HL-60 (cell line): ENCODE results near the gene SRCIN1.

Source experiments
- DNase-seq, 2 experiments: peaks; one replicate each; pipeline ENCODE4 v3.0.0-alpha.2; 2010 to 2020; ENCODE audit warnings: low read depth in 1 of 2, low spot score in 1 of 2
- H3K27ac ChIP-seq: fragments of 250-450 bp; sonication (Bioruptor Pico); replicated peaks from 2 replicates; pipeline ENCODE4 v1.5.1; 2020; ENCODE audit warnings: mild to moderate bottlenecking, moderate library complexity
- H3K27me3 ChIP-seq: fragments of 250-450 bp; sonication (Bioruptor Pico); 2 replicates; pipeline ENCODE4 v1.5.1; 2021; ENCODE audit warnings: mild to moderate bottlenecking, moderate library complexity; ENCODE audit not compliant: insufficient read depth, poor library complexity, severe bottlenecking
- H3K4me3 ChIP-seq: replicated peaks from 2 replicates; pipeline ENCODE4 v1.5.1; 2011; ENCODE audit warnings: mild to moderate bottlenecking, control low read depth, low read length; ENCODE audit not compliant: insufficient read depth
- CTCF ChIP-seq: IDR thresholded peaks from one replicate; pipeline ENCODE4 v1.5.1; 2011; ENCODE audit warnings: low read length, control low read depth, inconsistent platforms; ENCODE audit not compliant: insufficient read depth
- GABPA ChIP-seq: IDR thresholded peaks from 2 replicates; pipeline ENCODE4 v1.6.1; 2012; ENCODE audit warnings: low read depth
- POLR2AphosphoS5 ChIP-seq: IDR thresholded peaks from 2 replicates; pipeline ENCODE4 v1.6.1; 2012; ENCODE audit warnings: low read depth
- SPI1 ChIP-seq: IDR thresholded peaks from 2 replicates; pipeline ENCODE4 v1.6.1; 2012; ENCODE audit warnings: low read depth, mild to moderate bottlenecking, borderline replicate concordance
- TF ChIP-seq, protein P1 (sequence below): IDR thresholded peaks from 2 replicates; pipeline ENCODE4 v1.6.1; 2012; ENCODE audit warnings: low read depth; ENCODE audit not compliant: insufficient replicate concordance

Gene SRCIN1

GRCh38 chr17:38602956-38603785 is 2.6 kb downstream of the SRCIN1 start:
- TF ChIP-seq SPI1 (no peak), GABPA (no peak), CTCF (no peak), POLR2AphosphoS5 (no peak)
- TF ChIP-seq, protein P1, sequence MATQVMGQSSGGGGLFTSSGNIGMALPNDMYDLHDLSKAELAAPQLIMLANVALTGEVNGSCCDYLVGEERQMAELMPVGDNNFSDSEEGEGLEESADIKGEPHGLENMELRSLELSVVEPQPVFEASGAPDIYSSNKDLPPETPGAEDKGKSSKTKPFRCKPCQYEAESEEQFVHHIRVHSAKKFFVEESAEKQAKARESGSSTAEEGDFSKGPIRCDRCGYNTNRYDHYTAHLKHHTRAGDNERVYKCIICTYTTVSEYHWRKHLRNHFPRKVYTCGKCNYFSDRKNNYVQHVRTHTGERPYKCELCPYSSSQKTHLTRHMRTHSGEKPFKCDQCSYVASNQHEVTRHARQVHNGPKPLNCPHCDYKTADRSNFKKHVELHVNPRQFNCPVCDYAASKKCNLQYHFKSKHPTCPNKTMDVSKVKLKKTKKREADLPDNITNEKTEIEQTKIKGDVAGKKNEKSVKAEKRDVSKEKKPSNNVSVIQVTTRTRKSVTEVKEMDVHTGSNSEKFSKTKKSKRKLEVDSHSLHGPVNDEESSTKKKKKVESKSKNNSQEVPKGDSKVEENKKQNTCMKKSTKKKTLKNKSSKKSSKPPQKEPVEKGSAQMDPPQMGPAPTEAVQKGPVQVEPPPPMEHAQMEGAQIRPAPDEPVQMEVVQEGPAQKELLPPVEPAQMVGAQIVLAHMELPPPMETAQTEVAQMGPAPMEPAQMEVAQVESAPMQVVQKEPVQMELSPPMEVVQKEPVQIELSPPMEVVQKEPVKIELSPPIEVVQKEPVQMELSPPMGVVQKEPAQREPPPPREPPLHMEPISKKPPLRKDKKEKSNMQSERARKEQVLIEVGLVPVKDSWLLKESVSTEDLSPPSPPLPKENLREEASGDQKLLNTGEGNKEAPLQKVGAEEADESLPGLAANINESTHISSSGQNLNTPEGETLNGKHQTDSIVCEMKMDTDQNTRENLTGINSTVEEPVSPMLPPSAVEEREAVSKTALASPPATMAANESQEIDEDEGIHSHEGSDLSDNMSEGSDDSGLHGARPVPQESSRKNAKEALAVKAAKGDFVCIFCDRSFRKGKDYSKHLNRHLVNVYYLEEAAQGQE, result no peak
- Histone ChIP-seq H3K27me3 (peaks cover 83% of the 10 kb centered on the region), H3K27ac (no peak overlapping the region), H3K4me3 (no peak overlapping the region)
- no peak for DNase-seq

DNA sequence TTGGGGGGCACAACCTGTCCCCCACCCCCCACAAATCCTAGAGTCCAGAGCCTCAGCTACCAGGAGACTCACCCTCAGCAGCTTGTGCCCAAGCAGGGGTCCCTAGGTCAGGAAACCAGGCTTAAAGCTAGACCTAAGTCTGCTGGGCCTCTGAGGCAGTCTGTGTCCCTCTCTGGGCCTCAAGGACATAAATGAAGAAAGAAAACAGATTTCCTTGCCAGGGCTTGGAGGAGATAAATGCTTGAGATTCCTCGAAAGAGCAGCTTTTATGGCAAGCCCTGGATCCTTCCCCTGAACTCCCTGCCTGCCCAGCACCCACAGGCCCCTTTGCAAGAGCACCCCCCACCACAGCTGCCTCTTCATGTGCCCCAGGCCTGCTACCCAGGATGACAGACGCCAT is 3.3 kb downstream of the SRCIN1 start:
- H3K27ac ChIP-seq, result no peak overlapping the region
- TF ChIP-seq CTCF (no peak), SPI1 (no peak), POLR2AphosphoS5 (no peak), GABPA (no peak)
- TF ChIP-seq, protein P1, result no peak
- DNase-seq, result no peak
- no peak overlapping the region for H3K4me3 ChIP-seq
- peaks cover 83% of the 10 kb centered on the region for H3K27me3 ChIP-seq

- no peak overlapping the region for H3K27ac ChIP-seq
- H3K4me3 ChIP-seq, result no peak overlapping the region
- peaks cover 81% of the 10 kb centered on the region for H3K27me3 ChIP-seq
- no peak for TF ChIP-seq GABPA
- TF ChIP-seq, protein P1, result no peak
- no peak for TF ChIP-seq SPI1
- TF ChIP-seq CTCF, result no peak
- TF ChIP-seq POLR2AphosphoS5, result no peak
- DNase-seq, result no peak
These were observed 4.0 kb downstream of the SRCIN1 start for GRCh38 chr17:38601539-38602351.
